ENCODE results near the gene IL1RAPL1. TPM values are rescaled to one million over a fixed set of nuclear protein-coding genes. Genes with fewer than 3 reads are reported as not detected.
A peak's percentile ranks its signal among the peaks of the same experiment; 100 is the strongest.

The IL1RAPL1 gene
- total RNA-seq, 1 donor from 2014 or later, result not detected

- DNase-seq (ENCODE audit: low read depth), result no peak
Measured at GRCh38 chrX:29407357-29407756, 820.1 kb downstream of the IL1RAPL1 start.

- peak; percentile 30 for DNase-seq (ENCODE audit: low read depth)
Measured at GRCh38 chrX:29419774-29420553, 832.7 kb downstream of the IL1RAPL1 start.

- no peak for DNase-seq (ENCODE audit: low read depth)
Measured at GRCh38 chrX:29422034-29422433, 834.8 kb downstream of the IL1RAPL1 start.

- no peak for DNase-seq (ENCODE audit: low read depth)
Measured at GRCh38 chrX:29431895-29432294, 844.6 kb downstream of the IL1RAPL1 start.

- DNase-seq (ENCODE audit: low read depth), result no peak
Measured at GRCh38 chrX:29432534-29432933, 845.3 kb downstream of the IL1RAPL1 start.

- DNase-seq (ENCODE audit: low read depth), result no peak
Measured at GRCh38 chrX:29434939-29435338, 847.7 kb downstream of the IL1RAPL1 start.

- no peak for DNase-seq (ENCODE audit: low read depth)
Measured at GRCh38 chrX:29435396-29435795, 848.1 kb downstream of the IL1RAPL1 start.

- DNase-seq (ENCODE audit: low read depth), result no peak
Measured at GRCh38 chrX:29447867-29448266, 860.6 kb downstream of the IL1RAPL1 start.

GRCh38 chrX:29453333-29453732, 866.1 kb downstream of the IL1RAPL1 start:
- DNase-seq (ENCODE audit: low read depth), result no peak

GRCh38 chrX:29455702-29456101, 868.5 kb downstream of the IL1RAPL1 start:
- no peak for DNase-seq (ENCODE audit: low read depth)

- DNase-seq (ENCODE audit: low read depth), result peak; percentile 10
Measured at GRCh38 chrX:29461039-29461438, 873.8 kb downstream of the IL1RAPL1 start.

GRCh38 chrX:29466456-29466855, 879.2 kb downstream of the IL1RAPL1 start:
- DNase-seq (ENCODE audit: low read depth), result peak; percentile 3

GRCh38 chrX:29468911-29469494, 881.8 kb downstream of the IL1RAPL1 start:
- DNase-seq (ENCODE audit: low read depth), result peak; percentile 7

GRCh38 chrX:29470030-29470429, 882.8 kb downstream of the IL1RAPL1 start:
- DNase-seq (ENCODE audit: low read depth), result peak; percentile 10

GRCh38 chrX:29471829-29472228, 884.6 kb downstream of the IL1RAPL1 start:
- no peak for DNase-seq (ENCODE audit: low read depth)

GRCh38 chrX:29477878-29478277, 890.6 kb downstream of the IL1RAPL1 start:
- no peak for DNase-seq (ENCODE audit: low read depth)

- peak; percentile 48 for DNase-seq (ENCODE audit: low read depth)
Measured at GRCh38 chrX:29478336-29479069, 891.3 kb downstream of the IL1RAPL1 start.

GRCh38 chrX:29487214-29487613, 900.0 kb downstream of the IL1RAPL1 start:
- DNase-seq (ENCODE audit: low read depth), result no peak

- DNase-seq (ENCODE audit: low read depth), result no peak
Measured at GRCh38 chrX:29487714-29488113, 900.5 kb downstream of the IL1RAPL1 start.

- DNase-seq (ENCODE audit: low read depth), result peak; percentile 33
Measured at GRCh38 chrX:29488919-29489318, 901.7 kb downstream of the IL1RAPL1 start.

GRCh38 chrX:29490606-29491005, 903.4 kb downstream of the IL1RAPL1 start:
- no peak for DNase-seq (ENCODE audit: low read depth)

GRCh38 chrX:29491659-29492058, 904.4 kb downstream of the IL1RAPL1 start:
- no peak for DNase-seq (ENCODE audit: low read depth)

Measured in myocyte (in vitro differentiated cells).